Testis (tissue), 3 donors: ENCODE results near the gene OR2A12. TPM values are rescaled to one million over a fixed set of nuclear protein-coding genes. Genes with fewer than 3 reads are reported as not detected.

Experiments
- DNase-seq: peaks from one replicate; pipeline ENCODE4 v3.0.0-alpha.2; 2019
- H3K27ac ChIP-seq, 2 donors: fragments of 200-600 bp; sonication (generic); one replicate each; pipeline ENCODE4 v1.5.1; 2019
- H3K27me3 ChIP-seq: fragments of 200-600 bp; sonication (generic); one replicate; pipeline ENCODE4 v1.5.1; 2019
- H3K36me3 ChIP-seq: fragments of 200-600 bp; sonication (generic); one replicate; pipeline ENCODE4 v1.5.1; 2017; ENCODE audit warnings: low read depth; ENCODE audit errors: missing control alignments
- H3K4me1 ChIP-seq: fragments of 200-600 bp; sonication (generic); one replicate; pipeline ENCODE4 v1.5.1; 2019
- H3K4me3 ChIP-seq, 2 donors: fragments of 200-600 bp; sonication (generic); one replicate each; pipeline ENCODE4 v1.5.1; 2017 to 2019
- H3K9me3 ChIP-seq: fragments of 200-600 bp; sonication (generic); one replicate; pipeline ENCODE4 v1.5.1; 2017
- POLR2A ChIP-seq: fragments of 450-650 bp; IDR thresholded peaks from one replicate; pipeline ENCODE4 v1.6.1; 2017; ENCODE audit warnings: antibody characterized with exemption, mild to moderate bottlenecking, moderate library complexity
- WGBS, 2 donors: methylation state at CpG; one replicate each; pipeline ENCODE4 v1.1.5; 2018; 5-methylcytosine and 5-hydroxymethylcytosine counted together
- intact Hi-C: fragments of 100-400 bp; cut with DNase I; formaldehyde crosslinking; loops from one replicate; pipeline ENCODE4 v1.15.1; 2023; ENCODE audit warnings: low total_unique reads
- polyA plus RNA-seq: library from polyadenylated mRNA; stranded (reverse); fragments of 350-450 nt; fragmentation: Illumina TruSeq; extraction: RNeasy Lipid Tissue Mini Kit (QIAGEN cat#74804); gene quantifications from one replicate; pipeline ENCODE4 v1.2.3, GENCODE V29; 2014; ENCODE audit warnings: low read depth, low replicate concordance; ENCODE audit not compliant: insufficient read depth
- total RNA-seq, 2 donors: library from RNA; depleted of rRNA; stranded (reverse); fragments of >200 nt; gene quantifications; one replicate each; pipeline ENCODE4 v1.2.3, GENCODE V29; 2016
- TF ChIP-seq, protein P1 (sequence below), 3 experiments: fragments of 450-650 bp in 2 of 3; fragments of 200-600 bp in 1 of 3; sonication (generic) in 1 of 3; IDR thresholded peaks; one replicate each; pipeline ENCODE4 v1.5.1; 2016 to 2019; ENCODE audit warnings: antibody characterized with exemption in 3 of 3, mild to moderate bottlenecking in 2 of 3, moderate library complexity in 1 of 3

Gene OR2A12
- total and polyA plus RNA-seq, 3 donors from 2014 or later: 0.06 to 0.39 TPM; not detected in 1

DNA sequence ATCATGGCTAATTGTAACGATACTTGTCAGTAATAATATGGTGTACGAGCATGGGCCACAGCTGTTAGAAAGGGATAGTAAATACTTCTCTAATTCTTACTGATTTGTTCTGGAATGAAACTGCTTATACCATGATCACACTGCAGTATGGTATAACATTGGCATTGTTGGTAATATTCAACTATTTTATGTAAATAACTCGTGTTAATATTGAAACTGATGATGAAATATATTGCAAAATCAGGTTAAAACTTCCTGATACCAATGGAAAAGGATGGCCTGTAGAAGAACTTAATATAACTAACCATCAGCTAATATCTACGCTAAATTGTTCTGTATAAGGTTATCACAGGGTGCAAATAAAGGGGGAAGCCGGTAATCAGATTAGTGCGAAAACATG, 47.2 kb downstream of the OR2A12 start:
- Histone ChIP-seq H3K4me3 (no peak overlapping the region), H3K4me1 (no peaks in the 10 kb centered on the region), H3K27me3 (no peaks in the 10 kb centered on the region), H3K9me3 (no peaks in the 10 kb centered on the region), H3K36me3 (no peaks in the 10 kb centered on the region), H3K27ac (no peak overlapping the region)
- TF ChIP-seq, protein P1, sequence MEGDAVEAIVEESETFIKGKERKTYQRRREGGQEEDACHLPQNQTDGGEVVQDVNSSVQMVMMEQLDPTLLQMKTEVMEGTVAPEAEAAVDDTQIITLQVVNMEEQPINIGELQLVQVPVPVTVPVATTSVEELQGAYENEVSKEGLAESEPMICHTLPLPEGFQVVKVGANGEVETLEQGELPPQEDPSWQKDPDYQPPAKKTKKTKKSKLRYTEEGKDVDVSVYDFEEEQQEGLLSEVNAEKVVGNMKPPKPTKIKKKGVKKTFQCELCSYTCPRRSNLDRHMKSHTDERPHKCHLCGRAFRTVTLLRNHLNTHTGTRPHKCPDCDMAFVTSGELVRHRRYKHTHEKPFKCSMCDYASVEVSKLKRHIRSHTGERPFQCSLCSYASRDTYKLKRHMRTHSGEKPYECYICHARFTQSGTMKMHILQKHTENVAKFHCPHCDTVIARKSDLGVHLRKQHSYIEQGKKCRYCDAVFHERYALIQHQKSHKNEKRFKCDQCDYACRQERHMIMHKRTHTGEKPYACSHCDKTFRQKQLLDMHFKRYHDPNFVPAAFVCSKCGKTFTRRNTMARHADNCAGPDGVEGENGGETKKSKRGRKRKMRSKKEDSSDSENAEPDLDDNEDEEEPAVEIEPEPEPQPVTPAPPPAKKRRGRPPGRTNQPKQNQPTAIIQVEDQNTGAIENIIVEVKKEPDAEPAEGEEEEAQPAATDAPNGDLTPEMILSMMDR (IDR thresholded peaks at IDR 0.05): no peak
- TF ChIP-seq POLR2A: no peak
- intact Hi-C loops: no loop called here
- DNase-seq: no peak
- 81 to 92% methylated on average over 6 of the region's 6 CpGs for WGBS, 2 donors

- WGBS, 2 donors: 78% methylated on average over 1 of the region's 1 CpG
- Histone ChIP-seq H3K27ac (no peak overlapping the region), H3K4me3 (no peak overlapping the region), H3K27me3 (no peaks in the 10 kb centered on the region), H3K4me1 (no peaks in the 10 kb centered on the region), H3K9me3 (no peaks in the 10 kb centered on the region), H3K36me3 (no peaks in the 10 kb centered on the region)
- intact Hi-C loops: no loop called here
- TF ChIP-seq, protein P1 (IDR thresholded peaks at IDR 0.05): no peak
- TF ChIP-seq POLR2A: no peak
- no peak for DNase-seq
Observed at GRCh38 chr7:144134116-144134515, 48.0 kb downstream of the OR2A12 start.

DNA sequence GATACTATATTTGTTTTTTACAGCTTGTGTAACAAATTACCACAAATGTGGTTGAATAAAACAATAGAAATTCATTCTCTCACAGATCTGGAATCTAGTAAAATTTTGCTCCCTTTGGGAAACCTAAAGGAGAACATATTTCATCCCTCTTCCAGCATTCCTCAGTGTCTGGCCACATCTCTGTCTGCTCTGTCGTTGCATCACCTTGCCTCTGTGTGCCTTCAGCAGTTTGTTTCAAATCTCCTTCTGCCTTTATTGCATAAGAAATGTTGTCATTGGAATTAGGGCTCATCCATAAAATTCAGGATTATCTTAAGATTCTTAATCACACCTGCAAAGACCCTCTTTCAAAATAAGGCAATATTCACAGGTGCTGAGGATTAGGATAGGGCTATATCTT, 51.4 kb downstream of the OR2A12 start:
- H3K4me3 ChIP-seq: no peak overlapping the region
- no peak overlapping the region for H3K27ac ChIP-seq
- H3K4me1 ChIP-seq: no peaks in the 10 kb centered on the region
- no peaks in the 10 kb centered on the region for H3K27me3 ChIP-seq
- WGBS, 2 donors: 61 to 64% methylated on average over 1 of the region's 1 CpG
- H3K36me3 ChIP-seq: no peaks in the 10 kb centered on the region
- TF ChIP-seq POLR2A: no peak
- TF ChIP-seq, protein P1 (IDR thresholded peaks at IDR 0.05): no peak
- intact Hi-C loops: no loop called here
- DNase-seq: no peak
- H3K9me3 ChIP-seq: no peaks in the 10 kb centered on the region

DNA sequence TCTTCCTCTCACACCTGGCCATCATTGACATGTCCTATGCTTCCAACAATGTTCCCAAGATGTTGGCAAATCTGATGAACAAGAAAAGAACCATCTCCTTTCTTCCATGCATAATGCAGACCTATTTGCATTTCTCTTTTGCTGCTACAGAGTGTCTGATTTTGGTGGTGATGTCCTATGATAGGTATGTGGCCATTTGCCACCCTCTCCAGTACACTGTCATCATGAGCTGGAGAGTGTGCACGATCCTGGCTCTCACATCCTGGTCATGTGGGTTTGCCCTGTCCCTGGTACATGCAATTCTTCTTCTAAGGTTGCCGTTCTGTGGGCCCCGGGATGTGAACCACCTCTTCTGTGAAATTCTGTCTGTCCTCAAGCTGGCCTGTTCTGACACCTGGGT, 56.1 kb downstream of the OR2A12 start:
- H3K4me3 ChIP-seq: no peak overlapping the region
- H3K4me1 ChIP-seq: no peaks in the 10 kb centered on the region
- H3K36me3 ChIP-seq: no peaks in the 10 kb centered on the region
- TF ChIP-seq, protein P1 (IDR thresholded peaks at IDR 0.05): no peak
- no peak for TF ChIP-seq POLR2A
- WGBS, 2 donors: 80 to 96% methylated on average over 3 of the region's 3 CpGs
- H3K27me3 ChIP-seq: no peaks in the 10 kb centered on the region
- no peak for DNase-seq
- no peak overlapping the region for H3K27ac ChIP-seq
- intact Hi-C loops: no loop called here
- H3K9me3 ChIP-seq: no peaks in the 10 kb centered on the region

- 86 to 90% methylated on average over 3 of the region's 3 CpGs for WGBS, 2 donors
- no peak overlapping the region for H3K4me3 ChIP-seq
- no peaks in the 10 kb centered on the region for H3K4me1 ChIP-seq
- H3K9me3 ChIP-seq: no peaks in the 10 kb centered on the region
- H3K27me3 ChIP-seq: no peaks in the 10 kb centered on the region
- DNase-seq: no peak
- TF ChIP-seq, protein P1 (IDR thresholded peaks at IDR 0.05): no peak
- no peak for TF ChIP-seq POLR2A
- no peaks in the 10 kb centered on the region for H3K36me3 ChIP-seq
- intact Hi-C loops: no loop called here
- H3K27ac ChIP-seq: no peak overlapping the region
Observed at GRCh38 chr7:144144426-144144825, 58.3 kb downstream of the OR2A12 start.
